MG63 (cell line): Measurements from ENCODE around the gene CCDC138. TPM values are rescaled to one million over a fixed set of nuclear protein-coding genes. Genes with fewer than 3 reads are reported as not detected.

Experiments
- DNase-seq: peaks from one replicate; pipeline ENCODE4 v3.0.0-alpha.2; 2020
- H3K27me3 ChIP-seq: fragments of 250-450 bp; sonication (Bioruptor Pico); 2 replicates; pipeline ENCODE4 v1.5.1; 2020; ENCODE audit warnings: mild to moderate bottlenecking, moderate library complexity
- H3K36me3 ChIP-seq: fragments of 250-450 bp; sonication (Bioruptor Pico); 2 replicates; pipeline ENCODE4 v1.5.1; 2020; ENCODE audit warnings: mild to moderate bottlenecking, moderate library complexity
- H3K4me3 ChIP-seq: fragments of 250-450 bp; sonication (Bioruptor Pico); 2 replicates; pipeline ENCODE4 v1.5.1; 2020; ENCODE audit warnings: mild to moderate bottlenecking, moderate library complexity
- H3K9me3 ChIP-seq: fragments of 250-450 bp; sonication (Bioruptor Pico); 2 replicates; pipeline ENCODE4 v1.5.1; 2020; ENCODE audit warnings: mild to moderate bottlenecking, moderate library complexity
- total RNA-seq: library from RNA; depleted of rRNA; stranded (reverse); fragments of >200 nt; shearing (Covaris generic); gene quantifications from 2 replicates; pipeline ENCODE4 v1.2.3, GENCODE V29; 2014; ENCODE audit warnings: low replicate concordance

The CCDC138 gene
- total RNA-seq, 1 experiment from 2014 or later: 11.3 TPM

DNA sequence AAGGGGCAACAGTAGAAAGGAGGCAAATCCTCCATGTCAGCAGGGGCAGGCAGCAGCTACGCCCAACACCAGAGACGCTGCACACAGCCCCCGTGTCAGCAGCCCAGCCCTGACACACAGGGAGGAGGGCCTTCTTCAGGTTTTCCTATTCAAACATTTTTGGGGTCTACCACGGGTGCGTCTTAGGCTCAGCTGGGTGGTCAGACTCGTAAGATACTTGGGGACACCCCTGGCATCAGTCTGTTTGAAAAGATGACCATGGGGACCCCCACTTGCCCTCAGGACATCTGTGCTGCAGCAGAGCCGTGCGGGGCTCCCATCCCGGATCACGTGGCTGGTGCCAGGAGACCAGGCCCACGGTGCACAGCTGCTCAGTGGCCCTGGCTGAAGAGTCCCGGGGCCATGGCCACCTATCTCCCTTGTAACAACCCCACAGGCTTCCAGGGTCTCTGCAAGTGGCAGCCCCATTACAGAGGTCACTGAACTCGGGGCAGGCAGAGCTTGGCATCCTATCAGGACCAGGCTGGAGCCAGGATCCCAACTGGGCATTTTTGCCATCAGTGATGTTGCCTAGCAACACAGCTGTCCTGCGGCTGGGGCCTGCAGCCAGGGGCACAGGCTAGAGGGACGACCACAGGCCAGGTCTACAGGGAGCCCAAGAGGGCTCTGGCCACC is 120.0 kb downstream of the CCDC138 start:
- H3K9me3 ChIP-seq: no peaks in the 10 kb centered on the region; the same call in 1 of the 2 replicates
- H3K4me3 ChIP-seq: no peak overlapping the region
- no peak for DNase-seq
- no peaks in the 10 kb centered on the region; the same call in 1 of the 2 replicates for H3K27me3 ChIP-seq
- H3K36me3 ChIP-seq: no peaks in the 10 kb centered on the region

DNA sequence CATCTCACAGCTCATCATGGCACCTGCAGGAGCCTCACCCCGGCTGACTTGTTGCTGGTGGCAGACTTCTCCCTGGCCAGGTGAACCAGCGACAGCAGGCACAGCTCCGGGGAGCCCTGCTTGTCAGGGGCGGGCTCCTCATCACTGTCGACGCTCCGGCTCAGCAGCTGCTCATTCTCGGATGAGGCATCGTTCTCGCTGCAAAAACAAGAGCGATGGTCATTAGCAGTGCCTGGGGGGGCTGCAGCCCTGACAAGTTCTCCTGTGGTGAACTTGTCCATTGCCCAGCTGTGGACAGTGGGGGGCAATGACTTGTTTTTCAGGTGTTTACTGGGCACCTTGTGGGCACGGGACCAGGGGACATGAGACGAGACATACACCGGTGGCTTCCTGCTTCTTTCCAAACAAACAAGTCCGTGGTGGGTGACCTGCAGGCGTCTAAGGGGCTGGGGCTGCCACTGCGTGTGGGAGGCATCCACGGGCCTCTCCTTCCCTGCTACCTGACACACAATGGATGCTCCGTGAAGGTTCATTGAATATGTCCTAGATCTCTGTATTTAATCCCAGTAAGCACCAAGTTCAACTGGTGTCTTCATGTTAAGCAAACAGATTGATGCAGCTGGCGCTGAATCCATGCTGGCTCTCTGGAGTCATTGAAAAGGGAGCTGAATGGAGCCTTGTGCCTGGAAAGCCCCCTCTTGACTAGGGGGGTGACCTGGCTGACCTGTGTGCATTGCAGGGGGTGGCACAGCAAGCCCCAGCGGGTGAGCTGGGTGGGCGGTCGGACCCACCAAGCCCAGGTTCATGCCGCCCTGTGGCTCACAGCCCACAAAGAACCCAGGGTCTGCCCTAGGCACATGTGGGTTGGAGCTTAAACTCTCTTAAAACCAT is 121.5 kb downstream of the CCDC138 start:
- DNase-seq: no peak
- Histone ChIP-seq H3K9me3 (no peaks in the 10 kb centered on the region), H3K4me3 (no peak overlapping the region), H3K27me3 (no peaks in the 10 kb centered on the region; the same call in 1 of the 2 replicates), H3K36me3 (no peaks in the 10 kb centered on the region)

DNA sequence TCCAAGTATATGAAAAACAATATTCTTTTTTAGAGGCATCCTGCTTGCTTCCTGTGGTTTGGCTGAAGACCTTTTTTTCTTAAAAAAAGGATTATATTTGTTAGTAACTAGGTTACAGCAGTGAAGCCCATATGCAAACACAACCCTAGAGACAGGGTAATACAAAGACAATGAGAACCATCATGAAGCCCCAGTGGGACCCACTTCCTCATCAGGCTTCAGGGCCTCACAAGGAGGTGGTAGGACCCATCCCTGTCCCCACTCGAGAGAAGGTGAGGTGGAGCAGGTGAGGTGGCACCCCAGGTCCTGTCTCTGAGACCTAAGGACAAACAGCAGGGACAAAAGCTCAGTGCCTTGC is 122.1 kb downstream of the CCDC138 start:
- no peaks in the 10 kb centered on the region for H3K27me3 ChIP-seq
- no peaks in the 10 kb centered on the region for H3K36me3 ChIP-seq
- H3K4me3 ChIP-seq: no peak overlapping the region
- no peak for DNase-seq
- H3K9me3 ChIP-seq: no peaks in the 10 kb centered on the region

DNA sequence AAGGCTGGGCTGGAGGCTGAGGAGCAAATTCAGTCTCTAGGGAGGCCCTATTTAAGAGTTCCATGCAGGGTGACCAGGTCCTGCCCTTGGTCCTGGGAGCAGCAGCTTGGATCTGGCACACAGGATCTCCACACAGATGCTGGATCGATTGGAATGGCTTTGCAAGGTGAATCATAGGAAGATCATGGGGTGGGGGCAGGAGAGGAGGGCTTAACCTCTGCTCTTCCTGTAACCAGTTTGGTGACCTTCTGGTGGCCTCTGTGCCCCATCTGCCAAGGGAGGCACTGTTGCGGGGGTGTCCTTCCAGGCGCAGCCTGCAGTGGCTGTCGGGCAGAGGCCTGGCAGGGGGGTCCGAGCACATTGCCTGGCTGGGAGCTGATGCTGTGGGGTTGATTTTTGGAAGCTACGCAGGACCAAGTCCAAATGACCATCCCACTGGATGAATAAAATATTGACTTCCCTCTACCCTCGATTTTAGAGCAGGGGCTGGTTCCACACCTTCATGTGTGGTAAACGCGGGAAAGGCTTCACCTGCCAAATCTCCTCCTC is 122.8 kb downstream of the CCDC138 start:
- H3K27me3 ChIP-seq: no peaks in the 10 kb centered on the region
- no peak for DNase-seq
- no peaks in the 10 kb centered on the region for H3K9me3 ChIP-seq
- no peaks in the 10 kb centered on the region for H3K36me3 ChIP-seq
- H3K4me3 ChIP-seq: no peak overlapping the region

DNA sequence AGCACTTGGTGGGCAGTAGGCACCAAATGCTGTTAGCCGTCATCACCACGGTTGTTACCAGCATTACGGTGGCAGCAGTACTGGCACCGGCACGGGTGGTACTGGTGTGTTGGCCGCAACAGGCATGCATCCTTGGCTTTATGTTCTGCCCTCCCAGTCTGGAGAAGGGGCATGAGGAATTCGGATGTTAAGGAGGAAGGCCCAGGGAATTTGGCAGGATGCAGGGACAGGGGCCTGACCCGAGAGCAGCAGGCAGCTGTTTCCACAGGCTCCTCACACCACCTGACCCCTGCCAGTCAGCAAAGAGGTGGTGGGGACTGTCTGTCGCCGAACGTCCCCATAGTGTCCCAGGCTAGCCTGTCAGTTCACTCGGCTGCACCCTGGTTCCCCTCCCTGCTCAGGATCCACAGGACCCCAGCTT is 123.5 kb downstream of the CCDC138 start:
- Histone ChIP-seq H3K27me3 (no peaks in the 10 kb centered on the region), H3K9me3 (no peaks in the 10 kb centered on the region), H3K4me3 (no peak overlapping the region), H3K36me3 (no peaks in the 10 kb centered on the region)
- no peak for DNase-seq

DNA sequence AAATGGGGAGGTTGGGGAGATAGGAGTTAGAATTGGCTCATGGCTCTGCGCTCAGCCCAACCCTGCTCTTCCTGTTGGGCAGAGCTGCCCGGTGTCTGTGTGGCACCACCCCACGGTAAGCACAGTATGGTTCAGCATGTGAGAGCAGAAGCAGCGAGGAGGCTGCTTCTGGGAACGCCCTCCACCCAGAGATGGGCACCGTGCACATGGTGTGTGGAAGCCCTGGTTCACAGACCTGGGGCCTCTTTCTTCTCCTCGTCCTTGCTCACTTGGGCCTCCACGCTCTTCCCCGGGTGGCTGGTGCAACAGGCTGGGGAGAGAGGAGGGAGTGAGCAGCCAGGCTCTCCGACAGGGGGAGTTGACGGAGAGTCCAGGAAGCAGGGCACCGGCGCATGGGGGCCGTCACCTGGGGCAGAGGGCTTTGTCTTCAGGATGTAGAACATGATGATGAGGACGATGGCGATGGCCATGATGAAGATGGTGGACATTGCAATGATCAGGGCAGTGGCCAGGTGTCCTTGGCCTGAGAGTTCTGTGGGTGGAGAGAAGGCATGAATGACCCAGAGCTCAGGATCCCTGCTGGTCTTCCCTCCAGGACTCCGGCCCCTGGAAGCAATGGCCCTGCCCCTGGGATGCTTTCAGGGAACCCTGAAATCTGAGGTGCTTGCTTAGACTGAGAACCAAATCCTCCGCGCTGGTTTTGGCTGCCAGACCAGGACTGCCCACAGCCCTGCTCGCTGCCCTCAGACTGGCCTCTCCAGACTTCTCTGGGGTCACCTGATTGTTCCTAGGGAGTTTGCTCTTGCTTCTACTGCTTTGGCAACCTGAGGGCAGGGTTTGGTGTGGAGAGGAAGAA is 124.2 kb downstream of the CCDC138 start:
- Histone ChIP-seq H3K4me3 (no peak overlapping the region), H3K36me3 (no peaks in the 10 kb centered on the region), H3K27me3 (no peaks in the 10 kb centered on the region), H3K9me3 (no peaks in the 10 kb centered on the region)
- no peak for DNase-seq

DNA sequence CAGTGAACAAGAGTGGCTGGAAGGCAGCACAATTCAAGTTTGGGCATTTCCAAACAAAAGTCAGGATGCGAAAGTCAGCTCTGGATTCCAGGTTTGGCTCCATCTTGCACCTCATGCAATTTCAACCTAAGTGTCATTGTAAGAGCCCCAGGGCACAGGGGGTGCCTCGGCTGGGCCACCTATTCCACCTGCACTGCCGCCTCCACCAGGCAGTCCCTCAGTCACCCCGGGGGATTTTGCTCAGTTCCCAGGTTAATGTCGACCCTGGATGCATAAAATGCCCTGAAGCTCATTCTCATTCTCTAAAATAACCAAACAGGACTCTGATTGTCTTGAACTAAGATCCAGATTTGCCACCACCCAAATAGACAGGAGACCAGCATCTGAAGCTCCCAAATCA is 124.8 kb downstream of the CCDC138 start:
- Histone ChIP-seq H3K4me3 (no peak overlapping the region), H3K9me3 (no peaks in the 10 kb centered on the region), H3K27me3 (no peaks in the 10 kb centered on the region), H3K36me3 (no peaks in the 10 kb centered on the region)
- DNase-seq: no peak

DNA sequence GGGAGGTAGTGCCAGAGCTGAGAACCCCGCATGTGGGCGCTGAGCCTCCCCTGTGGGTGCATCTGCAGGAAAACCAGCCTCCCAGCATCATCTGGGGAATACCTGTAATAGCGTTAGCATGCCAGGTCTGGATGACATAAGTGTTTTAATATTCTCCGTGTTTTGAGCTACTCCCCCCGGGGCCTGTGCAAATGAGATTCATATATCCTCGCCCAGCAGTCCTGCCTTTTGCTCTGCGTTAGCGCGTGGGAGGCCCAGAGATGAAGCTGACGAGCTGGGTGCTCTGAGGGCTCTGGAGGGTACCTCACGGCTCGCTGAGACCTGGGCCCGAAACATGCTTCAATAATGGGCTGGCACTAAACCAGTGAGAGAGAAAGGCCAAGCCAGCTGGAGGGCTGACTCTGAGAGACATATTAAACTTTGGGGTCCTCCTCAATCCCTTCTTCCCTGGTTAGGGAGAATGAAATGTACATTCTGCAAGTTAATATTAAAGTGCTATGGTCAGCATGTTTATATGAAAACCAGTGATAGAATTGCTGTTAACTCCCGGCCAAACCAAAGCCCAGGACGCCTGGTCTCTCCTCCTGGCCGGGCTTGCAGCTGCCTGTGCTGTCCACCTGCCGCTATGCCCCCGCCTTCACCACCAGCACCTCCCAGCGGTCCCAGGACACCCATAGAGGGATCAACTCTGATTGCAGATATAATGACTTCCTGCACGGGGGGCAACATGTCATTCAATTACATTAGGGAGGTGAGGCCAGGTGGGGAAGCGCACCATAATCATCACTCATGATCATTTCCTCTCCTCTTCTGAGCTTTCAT is 125.4 kb downstream of the CCDC138 start:
- Histone ChIP-seq H3K4me3 (no peak overlapping the region), H3K27me3 (no peaks in the 10 kb centered on the region), H3K36me3 (no peaks in the 10 kb centered on the region), H3K9me3 (no peaks in the 10 kb centered on the region)
- DNase-seq: no peak

DNA sequence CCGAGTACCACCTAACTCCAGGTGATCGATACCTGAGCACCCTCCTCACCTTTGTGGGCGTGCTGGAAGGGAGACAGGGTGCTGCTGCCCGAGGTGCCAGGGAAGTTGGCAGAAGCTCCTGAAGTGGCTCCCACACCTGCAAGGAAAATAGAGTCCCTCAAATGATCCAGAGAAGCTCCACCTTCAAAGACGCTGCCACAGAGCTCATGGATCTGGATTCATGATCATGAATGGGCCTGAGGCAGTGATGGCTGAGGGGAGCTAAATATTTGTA is 126.0 kb downstream of the CCDC138 start:
- H3K4me3 ChIP-seq: no peak overlapping the region
- no peaks in the 10 kb centered on the region for H3K27me3 ChIP-seq

DNA sequence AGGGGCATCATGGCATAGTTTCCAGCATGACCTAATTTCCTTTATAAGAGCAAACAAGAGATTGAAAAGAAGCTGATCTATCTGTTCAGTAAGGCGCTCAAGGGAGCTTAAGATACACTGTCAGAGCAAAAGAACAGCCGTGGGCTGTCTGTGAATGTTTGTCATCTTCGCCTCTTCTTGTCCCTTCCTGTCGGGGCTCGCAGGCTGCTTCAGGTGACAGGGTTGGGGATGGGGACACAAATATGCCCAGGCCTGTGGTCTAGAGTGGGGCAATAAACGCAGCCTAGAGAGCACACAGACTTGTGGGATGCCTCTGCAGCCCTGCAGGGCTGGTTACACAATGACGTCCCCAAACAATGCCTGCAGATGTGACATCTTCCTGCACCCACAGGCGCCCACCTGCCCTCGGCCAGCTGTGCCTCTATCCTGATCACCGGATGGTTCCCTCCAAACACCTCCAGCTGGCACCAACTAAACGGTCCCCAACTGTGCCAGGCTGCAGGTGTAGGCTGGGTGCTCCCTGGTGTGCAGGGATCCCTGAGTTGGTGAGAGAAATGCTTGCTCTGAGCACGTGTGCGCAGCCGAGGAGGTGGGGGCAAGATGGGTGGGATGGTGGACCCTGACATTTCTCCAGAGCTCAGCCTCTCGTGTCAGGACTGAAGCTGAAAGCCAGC is 129.7 kb downstream of the CCDC138 start:
- no peaks in the 10 kb centered on the region for H3K36me3 ChIP-seq
- no peaks in the 10 kb centered on the region for H3K27me3 ChIP-seq
- no peak for DNase-seq
- no peaks in the 10 kb centered on the region for H3K9me3 ChIP-seq
- no peak overlapping the region for H3K4me3 ChIP-seq

More for the DNA sequence above, 126.0 kb downstream of the CCDC138 start:
- Histone ChIP-seq H3K9me3 (no peaks in the 10 kb centered on the region), H3K36me3 (no peaks in the 10 kb centered on the region)
- no peak for DNase-seq

DNA sequence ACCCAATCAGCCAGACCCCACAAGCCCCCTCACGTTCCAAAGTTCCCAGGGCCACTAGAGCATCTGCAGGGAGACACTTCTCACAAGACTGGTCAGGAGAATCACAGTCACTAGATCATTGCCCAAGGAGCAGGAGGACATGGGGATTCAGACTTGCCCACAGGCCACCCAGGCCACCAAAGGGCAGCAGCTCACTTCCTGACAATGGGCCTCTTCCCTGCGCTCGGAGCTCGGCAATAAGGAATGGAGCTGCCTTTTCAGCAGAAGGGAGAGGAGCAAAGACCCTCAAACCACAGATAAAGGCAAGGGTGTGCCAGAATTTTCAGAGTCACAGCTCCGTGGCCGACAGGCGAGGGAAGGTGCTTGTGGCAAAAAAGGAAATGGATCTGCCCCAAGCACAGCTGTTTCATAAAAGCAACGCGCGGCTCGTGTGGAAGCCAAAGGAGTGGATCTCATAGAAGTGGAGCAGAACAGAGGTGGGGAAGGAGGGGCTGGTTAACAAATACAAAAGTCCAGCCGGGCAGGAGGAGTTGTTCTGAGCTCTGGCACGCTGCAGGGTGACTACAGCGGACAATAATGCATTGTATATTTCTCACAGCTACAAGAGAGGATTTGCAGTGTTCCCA is 130.3 kb downstream of the CCDC138 start:
- no peaks in the 10 kb centered on the region for H3K27me3 ChIP-seq
- H3K4me3 ChIP-seq: no peak overlapping the region
- no peaks in the 10 kb centered on the region for H3K9me3 ChIP-seq
- no peak for DNase-seq
- no peaks in the 10 kb centered on the region for H3K36me3 ChIP-seq

DNA sequence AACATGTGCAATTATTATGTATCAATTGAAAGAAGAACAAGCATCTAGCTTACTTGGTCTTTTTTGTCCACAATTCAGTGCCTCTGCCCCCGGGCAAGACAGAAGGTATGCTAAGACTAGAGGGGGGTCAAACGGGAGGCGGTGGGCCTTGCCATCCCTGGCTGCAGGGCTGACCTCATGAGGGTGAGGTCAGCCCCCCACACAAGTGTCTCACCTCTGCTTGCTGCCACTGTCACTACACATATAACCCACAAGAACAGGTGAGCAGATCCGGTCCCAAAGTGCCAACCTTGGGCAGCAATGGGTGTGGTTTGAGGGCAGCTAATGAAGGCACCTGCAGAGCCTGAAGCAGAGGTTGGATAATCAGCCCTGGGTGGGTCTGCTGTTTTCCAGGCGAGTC is 131.0 kb downstream of the CCDC138 start:
- Histone ChIP-seq H3K27me3 (no peaks in the 10 kb centered on the region), H3K4me3 (no peak overlapping the region)

DNA sequence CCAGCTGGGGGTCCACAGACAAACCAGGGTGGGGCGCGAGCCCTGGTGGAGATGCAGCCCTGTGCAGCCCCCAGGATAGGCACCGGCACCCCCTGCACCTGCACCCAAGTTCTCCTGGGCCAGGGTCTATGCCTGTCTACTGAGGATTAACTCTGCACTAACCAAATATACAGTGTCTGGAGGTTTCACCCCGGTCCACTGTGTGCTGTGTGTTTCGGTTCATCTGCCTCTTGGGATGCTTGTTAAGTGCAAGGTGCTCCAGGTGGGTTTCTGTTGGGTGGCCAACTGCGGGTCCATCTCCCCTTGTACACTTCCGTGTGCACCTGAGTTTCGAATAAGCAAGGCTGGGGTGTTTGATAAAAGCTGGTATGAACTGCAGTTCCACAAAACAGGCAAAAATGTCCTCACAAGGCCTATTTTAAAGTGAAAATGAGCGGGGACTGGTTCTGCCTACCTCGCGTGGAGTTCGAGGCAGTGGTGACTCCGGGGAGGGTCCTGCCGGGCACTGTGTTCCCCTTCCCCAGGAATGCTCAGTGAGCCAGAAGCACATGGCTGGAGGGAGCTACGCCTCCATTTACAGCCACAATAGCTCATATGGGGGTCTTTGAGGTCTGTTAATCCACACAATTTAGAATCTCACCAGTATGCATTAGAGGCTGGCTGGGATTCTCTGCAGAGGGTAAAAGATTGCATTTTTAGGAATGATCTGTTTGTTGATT is 131.7 kb downstream of the CCDC138 start:
- no peaks in the 10 kb centered on the region for H3K36me3 ChIP-seq
- H3K4me3 ChIP-seq: no peak overlapping the region
- no peak for DNase-seq
- no peaks in the 10 kb centered on the region for H3K27me3 ChIP-seq
- no peaks in the 10 kb centered on the region for H3K9me3 ChIP-seq

More for the DNA sequence above, 131.0 kb downstream of the CCDC138 start:
- Histone ChIP-seq H3K9me3 (no peaks in the 10 kb centered on the region), H3K36me3 (no peaks in the 10 kb centered on the region)
- no peak for DNase-seq

DNA sequence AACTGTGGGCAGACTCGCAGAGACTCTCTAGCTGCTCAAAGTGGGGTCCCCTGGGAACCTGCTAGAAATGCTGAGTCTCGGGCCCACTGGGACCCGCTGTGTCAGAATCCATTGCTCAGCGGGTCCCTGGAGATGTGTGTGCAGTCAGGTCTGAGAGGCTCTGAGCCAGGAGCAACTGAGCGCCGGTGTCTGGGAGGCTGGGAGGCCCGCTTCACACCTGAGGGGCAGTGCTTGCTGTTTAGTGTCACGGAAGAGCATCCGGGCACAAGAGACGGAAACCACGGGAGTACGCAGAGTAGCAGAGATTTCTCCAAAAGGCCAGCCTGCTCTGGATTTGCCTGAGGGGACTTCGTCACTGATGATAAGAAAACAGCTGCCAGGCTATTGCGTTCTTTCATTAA is 132.4 kb downstream of the CCDC138 start:
- Histone ChIP-seq H3K36me3 (no peaks in the 10 kb centered on the region), H3K27me3 (no peaks in the 10 kb centered on the region), H3K4me3 (no peak overlapping the region), H3K9me3 (no peaks in the 10 kb centered on the region)
- DNase-seq: no peak
